HepG2 (cell line): ENCODE results near the gene PPP4R3A. TPM values are rescaled to one million over a fixed set of nuclear protein-coding genes. Genes with fewer than 3 reads are reported as not detected.
A peak's percentile ranks its signal among the peaks of the same experiment; 100 is the strongest.

Experiments used
- FOXJ3 ChIP-seq: sonication (generic); formaldehyde crosslinking; IDR thresholded peaks from 2 replicates; pipeline ENCODE4 v1.4.0; 2020; ENCODE audit warnings: missing genetic modification reagents, mild to moderate bottlenecking, borderline replicate concordance
- GLMP ChIP-seq: sonication (generic); formaldehyde crosslinking; IDR thresholded peaks from 2 replicates; pipeline ENCODE4 v1.9.0; 2021; ENCODE audit warnings: missing genetic modification reagents, mild to moderate bottlenecking, borderline replicate concordance
- MAX ChIP-seq: IDR thresholded peaks from 2 replicates; pipeline ENCODE4 v1.6.1; 2012; ENCODE audit warnings: inconsistent platforms
- NFE2L1 ChIP-seq: sonication (generic); formaldehyde crosslinking; IDR thresholded peaks from 2 replicates; pipeline ENCODE4 v1.4.0; 2020; ENCODE audit warnings: missing genetic modification reagents, mild to moderate bottlenecking, borderline replicate concordance
- PRMT3 ChIP-seq: sonication (generic); formaldehyde crosslinking; IDR thresholded peaks from 2 replicates; pipeline ENCODE4 v1.8.1; 2022; ENCODE audit warnings: low read depth, mild to moderate bottlenecking, moderate library complexity, missing genetic modification reagents, borderline replicate concordance
- ZIK1 ChIP-seq: sonication (generic); formaldehyde crosslinking; IDR thresholded peaks from 2 replicates; pipeline ENCODE4 v1.5.0; 2020; ENCODE audit warnings: mild to moderate bottlenecking, low read depth, missing genetic modification reagents, borderline replicate concordance
- ZNF205 ChIP-seq: IDR thresholded peaks from 2 replicates; pipeline ENCODE4 v1.6.1; 2018; ENCODE audit warnings: missing biosample characterization, missing genetic modification reagents
- ZNF407 ChIP-seq: sonication (generic); formaldehyde crosslinking; IDR thresholded peaks from one replicate; pipeline ENCODE4 v1.5.1; 2020; ENCODE audit warnings: mild to moderate bottlenecking, missing genetic modification reagents; ENCODE audit errors: not compliant biosample characterization
- ZNF451 ChIP-seq: sonication (generic); formaldehyde crosslinking; IDR thresholded peaks from 2 replicates; pipeline ENCODE4 v1.5.0; 2020; ENCODE audit warnings: mild to moderate bottlenecking, missing genetic modification reagents
- ZNF710 ChIP-seq: sonication (generic); formaldehyde crosslinking; IDR thresholded peaks from 2 replicates; pipeline ENCODE4 v1.5.0; 2020; ENCODE audit warnings: mild to moderate bottlenecking, missing genetic modification reagents, borderline replicate concordance
- ZNF792 ChIP-seq: IDR thresholded peaks from 2 replicates; pipeline ENCODE4 v1.6.1; 2016
- ZSCAN9 ChIP-seq: IDR thresholded peaks from 2 replicates; pipeline ENCODE4 v1.6.1; 2016; ENCODE audit warnings: borderline replicate concordance
- polyA plus RNA-seq, 8 experiments: library from polyadenylated mRNA; depleted of rRNA in 3 of 8; stranded (reverse) in 7 of 8; unstranded in 1 of 8; fragments of >200 nt; fragmentation: Illumina TruSeq in 4 of 8; extraction: Trizol in 4 of 8; gene quantifications; 2 replicates each; pipeline versions ENCODE4 v1.2.1 to v1.2.3, GENCODE V29; 2011 to 2016; ENCODE audit warnings: low read depth in 4 of 8, missing spikeins in 1 of 8, mixed read lengths in 1 of 8; ENCODE audit not compliant: insufficient read depth in 1 of 8
- total RNA-seq, 5 experiments: library from RNA; depleted of rRNA; stranded (reverse); fragments of >200 nt; fragmentation: Illumina TruSeq; extraction: Trizol; gene quantifications; 2 replicates each; pipeline ENCODE4 v1.2.3, GENCODE V29; 2016; ENCODE audit warnings: low read depth in 1 of 5
- TF ChIP-seq, protein P1 (sequence below): IDR thresholded peaks from 2 replicates; pipeline ENCODE4 v1.6.1; 2016; ENCODE audit warnings: control low read depth

PPP4R3A gene
- total and polyA plus RNA-seq, 2 of the 13 experiments (the other 11 are each of a cell fraction or from before 2014, with no cell fraction given), result 22.5 to 57.4 TPM

DNA sequence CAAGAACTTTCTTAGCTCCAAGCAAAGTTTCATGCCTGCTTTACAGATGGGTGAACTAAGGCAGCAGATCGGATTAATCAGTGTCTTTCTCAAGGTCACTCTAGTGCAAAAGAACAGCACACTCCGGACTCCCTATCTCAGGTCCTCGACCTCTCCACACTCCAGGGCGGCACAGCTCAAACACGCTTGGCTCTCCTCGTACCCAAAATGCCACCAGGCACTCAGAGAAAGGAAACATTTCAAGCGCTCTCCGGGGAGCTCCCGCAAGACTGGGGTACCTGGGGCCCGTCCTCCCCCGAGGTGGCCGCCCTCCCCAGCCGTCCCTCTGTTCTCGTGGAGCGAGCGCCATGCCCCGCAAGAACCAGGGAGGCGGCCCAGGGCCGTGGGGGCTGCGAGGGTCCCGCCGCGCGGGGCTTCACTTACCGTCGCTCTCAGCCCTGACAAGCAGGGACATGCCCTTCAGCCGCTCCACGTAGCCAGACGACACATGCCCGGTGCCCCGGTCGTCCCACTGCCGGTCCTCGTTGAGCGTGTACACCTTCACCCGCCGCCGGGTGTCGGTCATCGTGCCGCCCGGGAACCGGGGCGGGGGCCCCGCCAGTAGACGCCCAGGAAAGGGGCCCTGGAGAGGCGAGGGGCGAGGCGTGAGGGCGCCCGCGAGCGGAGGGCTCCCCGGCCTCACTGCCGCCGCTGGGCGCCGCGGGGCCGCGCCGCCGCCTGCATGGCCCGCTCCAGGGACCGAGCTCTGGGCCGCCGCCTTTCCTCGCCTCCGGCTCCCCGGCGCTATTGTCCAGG, 830 bp downstream of the PPP4R3A start (continued):
- peak; percentile 54; the same call in 1 of the 2 replicates for TF ChIP-seq ZNF710
- no peak; the same call in 1 of the 2 replicates for TF ChIP-seq ZSCAN9 (CRISPR knock-in tag)
- 0 out of 2 replicates have a peak, but pooled peaks have one; percentile 34 for TF ChIP-seq NFE2L1 (CRISPR knock-in tag)
- no peak for TF ChIP-seq ZIK1 (CRISPR knock-in tag)
- TF ChIP-seq PRMT3 (CRISPR knock-in tag), result no peak
- 0 out of 2 replicates have a peak, but pooled peaks have one; percentile 7 for TF ChIP-seq ZNF792 (CRISPR knock-in tag)
- TF ChIP-seq GLMP (CRISPR knock-in tag), result no peak
- no peak for TF ChIP-seq MAX
- TF ChIP-seq ZNF451 (CRISPR knock-in tag), result peak; percentile 46; the same call in 1 of the 2 replicates
- TF ChIP-seq FOXJ3 (CRISPR knock-in tag), result peak; percentile 18; the same call in 1 of the 2 replicates
- TF ChIP-seq, protein P1, sequence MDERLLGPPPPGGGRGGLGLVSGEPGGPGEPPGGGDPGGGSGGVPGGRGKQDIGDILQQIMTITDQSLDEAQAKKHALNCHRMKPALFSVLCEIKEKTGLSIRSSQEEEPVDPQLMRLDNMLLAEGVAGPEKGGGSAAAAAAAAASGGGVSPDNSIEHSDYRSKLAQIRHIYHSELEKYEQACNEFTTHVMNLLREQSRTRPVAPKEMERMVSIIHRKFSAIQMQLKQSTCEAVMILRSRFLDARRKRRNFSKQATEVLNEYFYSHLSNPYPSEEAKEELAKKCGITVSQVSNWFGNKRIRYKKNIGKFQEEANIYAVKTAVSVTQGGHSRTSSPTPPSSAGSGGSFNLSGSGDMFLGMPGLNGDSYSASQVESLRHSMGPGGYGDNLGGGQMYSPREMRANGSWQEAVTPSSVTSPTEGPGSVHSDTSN (CRISPR knock-in tag), result no peak
- TF ChIP-seq ZNF407 (CRISPR knock-in tag), result no peak
- peak; percentile 42; the same call in 1 of the 2 replicates for TF ChIP-seq ZNF205 (CRISPR knock-in tag)
